Activated B cell treated with CpG ODN at 0.5 μM for 24 hours (primary cell): ENCODE measurements around the gene UBE2R2. TPM values are rescaled to one million over a fixed set of nuclear protein-coding genes. Genes with fewer than 3 reads are reported as not detected.
"Not testable (repeated sequence)": the region's sequence is repeated elsewhere in the genome, so short reads cannot be mapped to it uniquely, and the experiment has no call there.

ENCODE experiments used
- ATAC-seq: fragments of 200-7000 bp; cut with Tn5 transposase; one replicate; pipeline ENCODE4 v1.10.0; 2021; ENCODE audit warnings: low read depth, mild to moderate bottlenecking, moderate library complexity
- CTCF ChIA-PET: fragments of 350-600 bp; sonication (Branson Sonifier 250); formaldehyde crosslinking; loops from one replicate; lab custom pipeline; 2021; ENCODE audit warnings: antibody characterized with exemption; lab: Charles Lee
- POLR2A ChIA-PET: fragments of 350-600 bp; sonication (Branson Sonifier 250); formaldehyde crosslinking; loops from one replicate; lab custom pipeline; 2021; ENCODE audit warnings: antibody characterized with exemption; lab: Charles Lee
- DNase-seq: peaks from one replicate; pipeline ENCODE4 v3.0.0; 2022
- H3K27ac Mint-ChIP-seq: one replicate; pipeline ENCODE4 v1.8.0; 2020; ENCODE audit warnings: mixed read lengths
- H3K27me3 Mint-ChIP-seq: one replicate; pipeline ENCODE4 v1.8.0; 2021; ENCODE audit warnings: mixed read lengths
- H3K36me3 Mint-ChIP-seq: one replicate; pipeline ENCODE4 v1.8.0; 2021; ENCODE audit warnings: low read depth, mixed read lengths
- H3K4me1 Mint-ChIP-seq: one replicate; pipeline ENCODE4 v1.8.0; 2021; ENCODE audit warnings: mixed read lengths
- H3K4me3 Mint-ChIP-seq: one replicate; pipeline ENCODE4 v1.8.0; 2020; ENCODE audit warnings: mild to moderate bottlenecking, mixed read lengths
- H3K9me3 Mint-ChIP-seq: one replicate; pipeline ENCODE4 v1.8.0; 2020; ENCODE audit warnings: mixed read lengths
- CTCF ChIP-seq: fragments of 200-600 bp; IDR thresholded peaks from one replicate; pipeline ENCODE4 v1.8.0; 2022; ENCODE audit warnings: antibody characterized with exemption, mild to moderate bottlenecking
- intact Hi-C: fragments of 100-400 bp; cut with micrococcal nuclease; formaldehyde crosslinking; loops from one replicate; pipeline ENCODE4 v1.15.1; 2024
- total RNA-seq: library from RNA; stranded (reverse); gene quantifications from 2 replicates; pipeline ENCODE4 v1.2.3, GENCODE V29; 2022

Gene UBE2R2
- total RNA-seq = 28.5 and 28.9 TPM in 2 replicates

- Mint-ChIP-seq H3K9me3 (no peaks in the 10 kb centered on the region), H3K36me3 (peaks cover 11% of the 10 kb centered on the region), H3K27ac (peak within 1 kb of the TSS; percentile 98), H3K4me3 (peak within 1 kb of the TSS; percentile 90), H3K27me3 (no peaks in the 10 kb centered on the region), H3K4me1 (peaks cover 61% of the 10 kb centered on the region)
- DNase-seq (peak; percentile 79), ATAC-seq (peak; percentile 72)
- no peak for TF ChIP-seq CTCF
- ChIA-PET CTCF (interaction anchor here (1.0 to 4.3 kb wide), 3 partner anchors 9 to 108 kb away, joined by 3 to 77 read pairs (median 4); no protein-coding TSS in a partner anchor), POLR2A (interaction anchor here (0.6 to 1.9 kb wide), 12 partner anchors 8 to 1345 kb away, joined by 3 to 10 read pairs (median 3); partner anchors contain the start of genes DNAJA1 and UNC13B)
- intact Hi-C loops = loop anchor here (1.0 to 10.0 kb wide), 10 partner anchors 233 to 1998 kb away; partner anchors contain the start of genes DCAF12, DNAI1, FAM219A and HINT2
Measured at GRCh38 chr9:33816327-33817252, at the start of gene UBE2R2. TSS of gene UBE2R2 (plus strand) at chr9:33817160. CDS start at chr9:33817758, 598 bp downstream.

- H3K9me3 Mint-ChIP-seq, H3K27me3 Mint-ChIP-seq, H3K36me3 Mint-ChIP-seq, ATAC-seq, DNase-seq, H3K27ac Mint-ChIP-seq, POLR2A ChIA-PET, H3K4me1 Mint-ChIP-seq, H3K4me3 Mint-ChIP-seq, intact Hi-C loops: not testable (repeated sequence)
- CTCF ChIA-PET = interaction anchor here (1.0 kb wide), 1 partner anchor 303 kb away, joined by 3 read pairs; no protein-coding TSS in a partner anchor
Measured at GRCh38 chr9:33770156-33770880, 46.6 kb upstream of the UBE2R2 start.

GRCh38 chr9:33773135-33773534, 43.8 kb upstream of the UBE2R2 start:
- H3K4me3 Mint-ChIP-seq, POLR2A ChIA-PET, H3K36me3 Mint-ChIP-seq, H3K9me3 Mint-ChIP-seq, H3K27ac Mint-ChIP-seq, H3K4me1 Mint-ChIP-seq, CTCF ChIA-PET, ATAC-seq, intact Hi-C loops, H3K27me3 Mint-ChIP-seq, DNase-seq: not testable (repeated sequence)

GRCh38 chr9:33774074-33774659, 42.8 kb upstream of the UBE2R2 start:
- intact Hi-C loops, ATAC-seq, H3K9me3 Mint-ChIP-seq, H3K36me3 Mint-ChIP-seq, H3K4me1 Mint-ChIP-seq, H3K4me3 Mint-ChIP-seq, CTCF ChIA-PET, H3K27ac Mint-ChIP-seq, DNase-seq, POLR2A ChIA-PET: not testable (repeated sequence)
- peaks cover 15% of the 10 kb centered on the region for H3K27me3 Mint-ChIP-seq

- Mint-ChIP-seq H3K9me3 (no peaks in the 10 kb centered on the region), H3K4me3 (no peak overlapping the region), H3K4me1 (peaks cover 5% of the 10 kb centered on the region), H3K27ac (no peak overlapping the region), H3K36me3 (no peaks in the 10 kb centered on the region), H3K27me3 (peaks cover 15% of the 10 kb centered on the region)
- no peak for DNase-seq
- POLR2A ChIA-PET = no interaction called here
- CTCF ChIA-PET = interaction anchor here (0.9 kb wide), 1 partner anchor 153 kb away, joined by 3 read pairs; no protein-coding TSS in a partner anchor
- no peak for ATAC-seq
- no peak for TF ChIP-seq CTCF
- intact Hi-C loops = no loop called here
Measured at GRCh38 chr9:33776578-33776977, 40.4 kb upstream of the UBE2R2 start.
